Neuronal stem cell (in vitro differentiated cells): Measurements from ENCODE around the gene METRN.

Source experiments
- DNase-seq: peaks from one replicate; pipeline ENCODE4 v3.0.0-alpha.2; 2013; ENCODE audit warnings: low spot score
- H2AFZ ChIP-seq: one replicate; pipeline ENCODE4 v1.6.1; 2013; ENCODE audit warnings: mild to moderate bottlenecking, low read length, inconsistent platforms
- H2AK5ac ChIP-seq: 2 replicates; pipeline ENCODE4 v1.6.1; 2013; ENCODE audit warnings: low read depth, mild to moderate bottlenecking, inconsistent platforms, low read length, moderate library complexity, mixed read lengths
- H2BK120ac ChIP-seq: 2 replicates; pipeline ENCODE4 v1.6.1; 2013; ENCODE audit warnings: low read depth, mild to moderate bottlenecking, inconsistent platforms, low read length, moderate library complexity, mixed read lengths
- H2BK12ac ChIP-seq: one replicate; pipeline ENCODE4 v1.6.1; 2013; ENCODE audit warnings: low read length, inconsistent platforms
- H2BK15ac ChIP-seq: 2 replicates; pipeline ENCODE4 v1.6.1; 2013; ENCODE audit warnings: mild to moderate bottlenecking, low read length, inconsistent platforms, mixed read lengths
- H2BK5ac ChIP-seq: one replicate; pipeline ENCODE4 v1.6.1; 2013; ENCODE audit warnings: inconsistent platforms, mild to moderate bottlenecking, low read length, moderate library complexity
- H3K14ac ChIP-seq: one replicate; pipeline ENCODE4 v1.6.1; 2013; ENCODE audit warnings: low read length, inconsistent platforms
- H3K18ac ChIP-seq: 2 replicates; pipeline ENCODE4 v1.6.1; 2013; ENCODE audit warnings: low read length, inconsistent platforms
- H3K23ac ChIP-seq: 2 replicates; pipeline ENCODE4 v1.6.1; 2013; ENCODE audit warnings: low read depth, mild to moderate bottlenecking, mixed read lengths, low read length, inconsistent platforms; ENCODE audit not compliant: poor library complexity
- H3K27ac ChIP-seq: replicated peaks from 3 replicates; pipeline ENCODE4 v1.5.1; 2013; ENCODE audit warnings: low read length, inconsistent platforms
- H3K27me3 ChIP-seq, 3 experiments: 2 replicates each; pipeline ENCODE4 v1.6.1; 2013; ENCODE audit warnings: low read length in 3 of 3, mild to moderate bottlenecking in 2 of 3, inconsistent platforms in 1 of 3, low read depth in 1 of 3, mixed read lengths in 1 of 3, moderate library complexity in 1 of 3; ENCODE audit not compliant: control insufficient read depth in 3 of 3, insufficient read depth in 3 of 3
- H3K36me3 ChIP-seq, 2 donors: replicated peaks in 1 of 2; 2 replicates each; pipeline ENCODE4 v1.6.1; 2013; ENCODE audit warnings: low read length in 2 of 2; ENCODE audit not compliant: control insufficient read depth in 2 of 2, insufficient read depth in 2 of 2
- H3K4ac ChIP-seq: 2 replicates; pipeline ENCODE4 v1.6.1; 2013; ENCODE audit warnings: inconsistent platforms, mild to moderate bottlenecking, low read length, moderate library complexity
- H3K4me1 ChIP-seq, 2 donors: 1 replicate in 1 of 2; 2 replicates in 1 of 2; pipeline ENCODE4 v1.6.1; 2013; ENCODE audit warnings: low read length in 2 of 2, low read depth in 1 of 2; ENCODE audit not compliant: control insufficient read depth in 2 of 2, insufficient read depth in 1 of 2
- H3K4me2 ChIP-seq: one replicate; pipeline ENCODE4 v1.6.1; 2013; ENCODE audit warnings: mild to moderate bottlenecking, low read length, inconsistent platforms; ENCODE audit not compliant: insufficient read depth, poor library complexity, severe bottlenecking
- H3K4me3 ChIP-seq, 2 donors: 2 replicates each; pipeline ENCODE4 v1.5.1; 2013; ENCODE audit warnings: low read length in 2 of 2, mild to moderate bottlenecking in 2 of 2, inconsistent platforms in 1 of 2, moderate library complexity in 1 of 2
- H3K79me1 ChIP-seq: one replicate; pipeline ENCODE4 v1.6.1; 2013; ENCODE audit warnings: low read depth, mild to moderate bottlenecking, inconsistent platforms, low read length, moderate library complexity
- H3K9ac ChIP-seq: one replicate; pipeline ENCODE4 v1.6.1; 2013; ENCODE audit warnings: mild to moderate bottlenecking, low read depth, low read length, inconsistent platforms; ENCODE audit not compliant: poor library complexity
- H3K9me3 ChIP-seq, 2 donors: replicated peaks in 1 of 2; 2 replicates each; pipeline versions ENCODE3 to v1.6.1; 2013; ENCODE audit warnings: low read length in 2 of 2, mild to moderate bottlenecking in 2 of 2, inconsistent platforms in 1 of 2, low read depth in 1 of 2, mixed read lengths in 1 of 2, moderate library complexity in 1 of 2; ENCODE audit not compliant: control insufficient read depth in 2 of 2, insufficient read depth in 1 of 2
- H4K8ac ChIP-seq: one replicate; pipeline ENCODE4 v1.6.1; 2013; ENCODE audit warnings: low read depth, mild to moderate bottlenecking, inconsistent platforms, low read length, moderate library complexity
- H4K91ac ChIP-seq: one replicate; pipeline ENCODE4 v1.6.1; 2013; ENCODE audit warnings: low read length, low read depth, mild to moderate bottlenecking, inconsistent platforms; ENCODE audit not compliant: poor library complexity
- WGBS, 2 donors: extraction: QIAGEN DNeasy Blood & Tissue Kit; methylation state at CpG; one replicate each; pipeline ENCODE4 v1.1.7; 2013; ENCODE audit warnings: missing lambda C conversion rate in 2 of 2, mixed read lengths in 1 of 2; ENCODE audit not compliant: insufficient read length in 2 of 2, insufficient replicate concordance in 1 of 2; ENCODE audit errors: extremely low coverage in 2 of 2; 5-methylcytosine and 5-hydroxymethylcytosine counted together

Gene METRN

GRCh38 chr16:717450-718245 is 2.7 kb downstream of the METRN start:
- Histone ChIP-seq H3K4me3 (no peak overlapping the region), H3K9me3 (no peaks in the 10 kb centered on the region), H3K18ac (peak overlapping the region; percentile 98), H3K27ac (peak overlapping the region; percentile 63), H2AK5ac (peak overlapping the region; percentile 100), H3K14ac (no peak overlapping the region), H4K91ac (peak overlapping the region; percentile 79), H3K4me2 (peak overlapping the region; percentile 31), H3K27me3 (peaks cover 0 to 5% (median 0%) of the 10 kb centered on the region in 3 experiments), H3K4ac (peak overlapping the region; percentile 85), H2BK120ac (peak overlapping the region; percentile 87), H3K36me3 (peaks cover 12 to 28% of the 10 kb centered on the region in 2 donors), H4K8ac (no peak overlapping the region), H3K9ac (peak overlapping the region; percentile 88), H2BK12ac (peak overlapping the region; percentile 75), H2AFZ (no peak overlapping the region), H3K23ac (peak overlapping the region; percentile 97), H3K4me1 (peaks cover 47 to 60% of the 10 kb centered on the region in 2 donors), H3K79me1 (peaks cover 40% of the 10 kb centered on the region), H2BK15ac (peak overlapping the region; percentile 100), H2BK5ac (peak overlapping the region; percentile 100)
- WGBS, 2 donors: no CpG with 5 or more reads among the region's 32 CpGs
- DNase-seq: no peak

GRCh38 chr16:718389-718788 is 3.5 kb downstream of the METRN start:
- no peak overlapping the region for H3K14ac ChIP-seq
- H2BK5ac ChIP-seq: peak overlapping the region; percentile 100
- H2AK5ac ChIP-seq: peak overlapping the region; percentile 100
- H3K4me1 ChIP-seq: peaks cover 47 to 60% of the 10 kb centered on the region in 2 donors
- peak overlapping the region; percentile 63 for H3K27ac ChIP-seq
- no peak overlapping the region for H4K91ac ChIP-seq
- H3K23ac ChIP-seq: peak overlapping the region; percentile 34
- H2BK15ac ChIP-seq: peak overlapping the region; percentile 100
- no peak overlapping the region for H2AFZ ChIP-seq
- peaks cover 15 to 31% of the 10 kb centered on the region in 2 donors for H3K36me3 ChIP-seq
- no peak for DNase-seq
- H3K9me3 ChIP-seq: no peaks in the 10 kb centered on the region
- H3K27me3 ChIP-seq: peaks cover 0 to 5% (median 0%) of the 10 kb centered on the region in 3 experiments
- H3K4me3 ChIP-seq: peak overlapping the region in 1 of 2 donors; percentile 36
- H2BK120ac ChIP-seq: no peak overlapping the region
- peak overlapping the region; percentile 95 for H2BK12ac ChIP-seq
- WGBS, 2 donors: no CpG with 5 or more reads among the region's 9 CpGs
- peak overlapping the region; percentile 44 for H3K4ac ChIP-seq
- H3K9ac ChIP-seq: peak overlapping the region; percentile 63
- H3K4me2 ChIP-seq: no peak overlapping the region
- H3K79me1 ChIP-seq: peaks cover 43% of the 10 kb centered on the region
- no peak overlapping the region for H4K8ac ChIP-seq
- peak overlapping the region; percentile 24 for H3K18ac ChIP-seq

GRCh38 chr16:718922-719321 is 4.0 kb downstream of the METRN start:
- H3K4me1 ChIP-seq: peaks cover 46 to 58% of the 10 kb centered on the region in 2 donors
- H3K18ac ChIP-seq: peak overlapping the region; percentile 44
- no peak for DNase-seq
- H3K4ac ChIP-seq: peak overlapping the region; percentile 44
- H2BK15ac ChIP-seq: peak overlapping the region; percentile 100
- H3K9ac ChIP-seq: peak overlapping the region; percentile 79
- peak overlapping the region; percentile 34 for H3K23ac ChIP-seq
- H3K79me1 ChIP-seq: peaks cover 43% of the 10 kb centered on the region
- H3K14ac ChIP-seq: no peak overlapping the region
- peaks cover 0 to 2% (median 0%) of the 10 kb centered on the region in 3 experiments for H3K27me3 ChIP-seq
- H3K36me3 ChIP-seq: peaks cover 15 to 31% of the 10 kb centered on the region in 2 donors
- peak overlapping the region; percentile 56 for H4K91ac ChIP-seq
- no peaks in the 10 kb centered on the region for H3K9me3 ChIP-seq
- no peak overlapping the region for H4K8ac ChIP-seq
- peak overlapping the region; percentile 100 for H2AK5ac ChIP-seq
- no peak overlapping the region for H3K4me3 ChIP-seq
- no CpG with 5 or more reads among the region's 6 CpGs for WGBS, 2 donors
- H2BK12ac ChIP-seq: peak overlapping the region; percentile 59
- H2BK120ac ChIP-seq: no peak overlapping the region
- H2AFZ ChIP-seq: no peak overlapping the region
- H2BK5ac ChIP-seq: peak overlapping the region; percentile 100
- no peak overlapping the region for H3K27ac ChIP-seq
- H3K4me2 ChIP-seq: no peak overlapping the region

GRCh38 chr16:719815-720446 is 5.0 kb downstream of the METRN start:
- peak overlapping the region; percentile 30 for H2BK15ac ChIP-seq
- H3K14ac ChIP-seq: peak overlapping the region; percentile 94
- peak overlapping the region; percentile 95 for H4K8ac ChIP-seq
- H3K9me3 ChIP-seq: no peaks in the 10 kb centered on the region
- H3K4me1 ChIP-seq: peaks cover 39 to 49% of the 10 kb centered on the region in 2 donors
- peaks cover 15 to 31% of the 10 kb centered on the region in 2 donors for H3K36me3 ChIP-seq
- H3K4me2 ChIP-seq: peak overlapping the region; percentile 93
- no peak overlapping the region for H4K91ac ChIP-seq
- peak overlapping the region; percentile 88 to 93 for H3K4me3 ChIP-seq
- peak overlapping the region; percentile 93 for H2AK5ac ChIP-seq
- peak overlapping the region; percentile 88 for H2BK12ac ChIP-seq
- no CpG with 5 or more reads among the region's 16 CpGs for WGBS, 2 donors
- peak overlapping the region; percentile 98 for H3K27ac ChIP-seq
- no peak overlapping the region for H3K4ac ChIP-seq
- H2BK5ac ChIP-seq: peak overlapping the region; percentile 100
- peaks cover 41% of the 10 kb centered on the region for H3K79me1 ChIP-seq
- no peak for DNase-seq
- peak overlapping the region; percentile 100 for H3K9ac ChIP-seq
- H3K18ac ChIP-seq: peak overlapping the region; percentile 93
- H2AFZ ChIP-seq: no peak overlapping the region
- H2BK120ac ChIP-seq: no peak overlapping the region
- H3K27me3 ChIP-seq: no peaks in the 10 kb centered on the region
- peak overlapping the region; percentile 99 for H3K23ac ChIP-seq
